GM21529 (cell line): ENCODE measurements around the gene CAV2.

Experiments
- ATAC-seq: cut with Tn5 transposase; IDR thresholded peaks from one replicate; pipeline ENCODE4 v1.9.1; 2021; ENCODE audit not compliant: unreplicated experiment

Gene CAV2

DNA sequence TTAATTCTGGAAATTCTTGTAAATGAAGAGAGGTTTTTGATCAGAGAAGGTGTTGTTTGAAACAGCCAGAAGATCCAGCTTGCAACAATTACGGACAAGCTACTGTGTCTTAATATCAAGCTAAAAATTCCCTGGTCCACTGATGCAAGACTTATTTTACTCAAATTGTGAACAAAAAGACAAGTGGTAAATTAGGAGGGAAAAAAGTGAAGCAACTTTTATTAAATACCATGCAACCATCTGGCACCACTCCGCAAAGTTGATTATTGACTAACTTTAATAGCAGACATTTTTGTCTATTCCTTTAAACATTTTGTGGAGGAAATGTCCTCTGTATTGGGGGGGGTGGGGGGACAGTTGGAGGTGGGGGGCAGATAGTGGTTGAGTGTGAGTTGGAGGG, 5.1 kb upstream of the CAV2 start:
- no peak for ATAC-seq

DNA sequence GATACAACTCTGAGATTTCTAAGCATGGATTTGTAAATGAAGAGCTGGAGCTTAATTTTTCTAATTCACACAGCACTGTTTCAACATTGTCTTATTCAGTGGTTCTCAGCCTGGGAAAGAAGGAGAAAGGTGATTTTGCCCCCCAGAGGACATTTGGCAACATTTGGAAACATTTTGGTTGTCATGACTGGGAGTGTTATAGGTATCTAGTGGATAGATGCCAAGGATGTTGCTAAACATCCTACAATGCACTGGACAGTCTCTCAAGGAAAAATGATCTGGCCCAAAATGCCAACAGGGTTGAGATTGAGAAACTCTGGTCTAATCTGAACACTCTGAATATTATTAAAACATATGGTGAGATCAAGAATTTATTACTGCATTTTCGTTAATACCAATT, 3.8 kb upstream of the CAV2 start:
- ATAC-seq: no peak

DNA sequence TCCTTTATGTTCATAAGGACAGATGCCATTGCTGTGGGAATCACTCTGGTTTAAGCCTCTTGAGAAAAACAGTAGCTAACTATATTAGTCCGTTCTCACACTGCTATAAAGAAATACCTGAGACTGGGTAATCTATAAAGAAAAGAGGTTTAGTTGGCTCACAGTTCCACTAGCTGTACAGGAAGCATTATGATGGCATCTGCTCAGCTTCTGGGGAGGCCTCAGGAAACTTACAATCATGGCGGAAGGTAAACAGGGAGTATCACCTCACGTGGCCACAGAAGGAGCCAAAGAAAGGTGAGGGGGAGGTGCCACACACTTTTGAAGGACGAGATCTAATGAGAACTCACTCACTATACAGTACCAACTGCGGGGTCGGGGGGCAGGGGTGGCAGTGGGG, 2.9 kb upstream of the CAV2 start:
- no peak for ATAC-seq

DNA sequence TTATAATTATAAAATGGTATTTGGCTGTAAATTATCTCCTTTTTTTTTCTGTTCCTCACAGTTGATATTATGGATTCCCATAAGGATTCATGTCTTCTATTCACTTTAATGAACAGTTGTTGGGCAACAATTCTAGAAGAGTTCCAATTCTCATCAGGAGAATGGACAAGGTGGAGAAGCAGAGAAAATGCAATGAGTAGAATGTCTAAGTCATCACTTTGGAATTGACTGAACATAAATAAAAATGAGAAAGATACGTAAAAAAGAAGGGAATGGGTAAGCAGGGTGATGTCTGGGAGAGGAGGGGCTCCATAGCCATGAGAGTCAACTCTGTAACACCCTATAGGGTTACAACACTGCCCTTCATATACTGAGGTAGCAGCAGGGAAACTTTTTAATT, 1.8 kb upstream of the CAV2 start:
- ATAC-seq: no peak

DNA sequence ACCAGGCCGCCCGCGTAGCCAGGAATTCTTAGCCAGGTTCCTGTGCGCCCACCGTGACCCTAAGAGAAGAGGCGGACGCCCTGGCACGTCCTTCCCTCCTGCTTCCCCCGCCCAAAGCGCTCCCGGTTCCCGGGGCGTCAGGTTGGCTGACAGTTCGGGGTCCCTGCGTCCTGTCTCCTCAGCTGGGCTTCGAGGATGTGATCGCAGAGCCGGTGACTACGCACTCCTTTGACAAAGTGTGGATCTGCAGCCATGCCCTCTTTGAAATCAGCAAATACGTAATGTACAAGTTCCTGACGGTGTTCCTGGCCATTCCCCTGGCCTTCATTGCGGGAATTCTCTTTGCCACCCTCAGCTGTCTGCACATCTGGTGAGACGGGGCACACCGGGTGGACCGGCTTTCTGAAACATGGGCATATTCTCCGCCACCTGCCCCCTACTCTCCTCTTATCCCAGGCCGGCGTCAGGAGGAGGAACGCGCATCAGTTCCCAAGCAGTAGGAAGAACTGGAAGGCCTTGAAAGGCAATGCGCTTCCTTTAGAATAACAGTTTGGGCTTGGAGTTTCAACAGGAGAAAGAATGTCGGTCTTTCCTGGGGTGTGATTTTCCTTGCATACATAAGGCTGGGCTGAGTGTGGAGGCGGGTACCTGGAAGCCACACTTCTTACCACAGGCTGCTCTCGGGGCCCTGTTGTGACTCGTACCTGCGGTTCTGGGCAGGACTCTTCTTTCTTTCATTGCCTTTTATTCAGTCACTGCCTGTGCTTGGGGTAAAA, 728 bp downstream of the CAV2 start:
- peak; percentile 55 for ATAC-seq

DNA sequence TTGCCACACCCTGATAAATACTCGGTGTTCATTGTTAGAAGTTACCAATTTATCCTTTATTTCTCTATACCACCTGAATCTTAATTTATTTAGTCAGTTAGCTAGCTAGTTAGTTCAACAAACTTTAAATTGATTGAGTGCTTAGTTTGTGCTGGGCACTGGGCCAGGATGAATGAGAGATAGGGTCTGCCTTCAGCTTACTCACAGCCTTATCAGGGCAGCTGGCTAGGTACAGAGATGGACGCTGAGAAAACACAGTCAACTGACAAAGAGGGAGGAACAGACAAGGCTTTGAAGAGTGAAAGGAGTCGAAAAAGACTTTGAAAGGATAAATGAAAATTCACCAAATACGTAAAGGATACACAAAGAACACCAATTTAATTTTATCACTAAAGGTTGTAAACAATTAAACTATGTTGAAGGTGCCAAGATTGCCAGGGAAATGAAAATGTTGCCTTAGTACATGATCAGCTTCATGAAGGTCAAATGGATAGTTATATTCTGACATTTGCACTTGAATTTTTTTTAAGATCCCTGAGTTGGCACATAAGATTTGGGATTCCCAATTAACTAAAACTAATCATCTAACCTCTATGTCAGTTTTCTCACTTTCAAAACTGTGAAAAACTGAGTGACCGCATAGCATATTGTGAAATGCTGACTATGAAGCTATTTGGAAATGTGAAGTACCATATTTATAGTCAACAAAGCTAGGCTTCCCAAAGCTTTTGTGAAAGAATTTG, 2.1 kb downstream of the CAV2 start:
- ATAC-seq: no peak

DNA sequence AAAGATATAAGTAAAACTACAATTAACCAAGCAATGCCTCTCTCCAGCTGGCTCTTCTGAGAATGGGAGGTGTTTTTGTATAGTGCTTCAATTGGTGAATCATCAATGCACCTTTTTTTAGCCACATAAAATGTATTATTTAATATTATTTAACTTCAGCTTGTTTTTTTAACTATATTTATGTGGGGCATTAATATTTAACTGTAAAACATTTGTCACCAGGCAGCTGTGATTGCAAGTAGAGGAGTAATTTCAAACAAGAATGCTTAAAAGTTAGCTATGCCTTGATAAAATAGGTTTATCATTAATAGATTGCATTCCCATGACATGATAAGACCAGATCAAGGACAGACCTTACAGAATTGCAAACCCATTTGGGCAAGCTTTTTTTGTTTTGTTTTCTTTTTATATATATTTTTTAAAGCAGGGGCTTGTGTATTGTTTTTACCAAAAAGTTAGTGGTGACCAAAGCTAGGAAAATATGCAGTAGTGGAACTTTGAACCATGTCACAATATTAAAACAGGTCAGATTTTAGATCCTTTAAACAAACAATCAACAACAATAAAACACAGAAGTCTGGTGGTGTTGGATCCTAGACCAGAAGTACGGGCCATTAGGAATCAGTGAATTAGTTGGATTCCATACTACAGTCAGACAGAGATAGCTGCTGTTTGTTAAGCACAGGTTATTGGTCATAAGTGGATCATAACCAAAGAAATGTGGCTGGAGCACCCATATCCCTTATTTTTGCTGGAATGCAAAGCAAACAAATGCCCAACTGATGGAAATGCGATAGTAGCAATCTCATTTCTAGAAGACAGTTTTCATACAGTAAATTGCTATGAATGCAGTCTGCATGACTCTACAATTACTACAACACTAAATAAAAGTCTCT, 2.9 kb downstream of the CAV2 start:
- no peak for ATAC-seq

DNA sequence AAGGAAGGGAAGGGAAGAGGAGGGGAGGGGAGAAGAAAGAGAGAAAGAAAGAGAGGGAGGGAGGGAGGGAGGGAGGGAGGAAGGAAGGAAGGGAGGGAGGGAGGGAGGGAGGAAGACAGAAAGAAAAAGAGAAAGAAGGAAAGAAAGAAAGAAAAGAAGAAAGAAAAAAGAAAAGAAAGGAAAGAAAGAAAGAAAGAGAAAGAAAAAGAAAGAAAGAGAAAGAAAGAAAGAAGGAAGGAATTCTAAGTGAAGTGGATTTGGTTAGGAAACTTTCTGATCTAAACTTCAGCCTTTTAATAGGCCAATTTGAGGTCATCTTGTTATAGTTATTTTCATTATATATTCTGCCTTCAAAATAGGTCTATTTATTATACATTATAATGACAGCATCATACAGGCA, 4.3 kb downstream of the CAV2 start:
- no peak for ATAC-seq

DNA sequence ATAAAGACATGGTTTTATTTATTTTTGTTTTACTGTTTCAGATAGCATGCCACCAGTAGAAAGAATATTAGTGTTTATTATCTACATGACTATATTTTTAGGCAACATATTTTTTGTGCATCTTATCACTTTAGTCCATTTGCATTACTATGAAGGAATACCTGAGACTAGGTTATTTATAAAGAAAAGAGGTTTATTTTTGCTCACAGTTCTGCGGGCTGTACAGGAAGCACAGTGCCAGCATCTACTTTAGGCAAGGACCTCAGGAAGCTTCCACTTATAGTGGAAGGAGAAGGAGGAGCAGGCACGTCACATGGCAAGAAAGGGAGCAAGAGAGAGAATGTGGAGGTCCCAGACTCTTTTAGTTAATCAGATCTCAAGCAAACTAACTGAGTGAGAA, 5.7 kb downstream of the CAV2 start:
- no peak for ATAC-seq

DNA sequence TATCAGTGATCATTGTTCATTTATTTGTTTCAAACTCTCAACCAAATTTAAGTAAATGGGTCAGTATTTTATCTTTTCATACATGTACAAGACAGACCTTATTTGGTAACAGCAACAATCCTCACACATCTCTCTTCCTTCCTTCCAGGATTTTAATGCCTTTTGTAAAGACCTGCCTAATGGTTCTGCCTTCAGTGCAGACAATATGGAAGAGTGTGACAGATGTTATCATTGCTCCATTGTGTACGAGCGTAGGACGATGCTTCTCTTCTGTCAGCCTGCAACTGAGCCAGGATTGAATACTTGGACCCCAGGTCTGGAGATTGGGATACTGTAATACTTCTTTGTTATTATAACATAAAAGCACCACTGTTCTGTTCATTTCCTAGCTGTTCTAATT, 6.3 kb downstream of the CAV2 start:
- no peak for ATAC-seq

DNA sequence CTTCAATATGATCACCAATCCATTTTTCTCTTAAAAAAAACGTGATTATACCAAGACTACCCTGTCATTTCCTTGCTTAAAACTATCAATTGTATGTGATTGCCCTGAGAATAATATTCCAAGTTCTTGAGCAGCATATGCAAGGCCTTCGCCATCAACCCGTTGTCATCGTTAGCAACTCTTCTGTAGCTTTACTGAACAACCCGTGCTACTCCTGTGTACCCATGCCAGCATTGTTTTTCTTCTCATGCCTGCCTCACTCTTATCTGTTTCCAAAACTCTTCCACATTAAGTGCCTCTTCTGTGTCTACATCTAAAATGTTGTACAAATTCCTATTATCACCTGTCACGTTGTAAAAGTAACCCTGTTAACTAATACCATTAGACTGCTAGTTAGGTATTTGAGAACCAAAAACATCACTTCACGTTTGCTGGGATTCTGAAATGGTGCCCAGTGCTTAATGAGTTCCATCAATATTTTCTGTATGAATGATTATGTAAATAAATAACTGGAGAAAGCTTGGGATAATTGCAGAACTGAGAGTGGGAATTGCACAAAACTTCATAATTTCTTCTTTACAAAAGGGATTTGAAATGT, 10.5 kb downstream of the CAV2 start:
- ATAC-seq: no peak

DNA sequence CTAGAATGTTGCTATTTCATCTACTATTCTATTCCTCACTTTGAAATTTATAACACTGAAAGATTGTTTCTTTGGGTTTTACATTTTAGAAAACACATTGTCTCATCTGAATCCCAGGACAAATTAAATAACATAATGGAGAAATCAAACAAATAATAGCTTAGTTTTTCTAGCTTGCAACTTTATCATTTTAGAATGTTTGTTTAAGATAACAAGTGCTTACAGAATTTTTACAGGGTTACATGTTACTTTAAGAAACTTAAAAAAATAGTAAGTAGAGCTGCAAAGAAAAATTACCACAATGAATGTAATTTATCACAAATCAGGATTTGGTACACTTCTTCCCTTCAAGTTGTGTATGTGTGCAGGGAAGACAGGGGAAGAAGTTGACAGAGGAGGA, 11.3 kb downstream of the CAV2 start:
- ATAC-seq: no peak

DNA sequence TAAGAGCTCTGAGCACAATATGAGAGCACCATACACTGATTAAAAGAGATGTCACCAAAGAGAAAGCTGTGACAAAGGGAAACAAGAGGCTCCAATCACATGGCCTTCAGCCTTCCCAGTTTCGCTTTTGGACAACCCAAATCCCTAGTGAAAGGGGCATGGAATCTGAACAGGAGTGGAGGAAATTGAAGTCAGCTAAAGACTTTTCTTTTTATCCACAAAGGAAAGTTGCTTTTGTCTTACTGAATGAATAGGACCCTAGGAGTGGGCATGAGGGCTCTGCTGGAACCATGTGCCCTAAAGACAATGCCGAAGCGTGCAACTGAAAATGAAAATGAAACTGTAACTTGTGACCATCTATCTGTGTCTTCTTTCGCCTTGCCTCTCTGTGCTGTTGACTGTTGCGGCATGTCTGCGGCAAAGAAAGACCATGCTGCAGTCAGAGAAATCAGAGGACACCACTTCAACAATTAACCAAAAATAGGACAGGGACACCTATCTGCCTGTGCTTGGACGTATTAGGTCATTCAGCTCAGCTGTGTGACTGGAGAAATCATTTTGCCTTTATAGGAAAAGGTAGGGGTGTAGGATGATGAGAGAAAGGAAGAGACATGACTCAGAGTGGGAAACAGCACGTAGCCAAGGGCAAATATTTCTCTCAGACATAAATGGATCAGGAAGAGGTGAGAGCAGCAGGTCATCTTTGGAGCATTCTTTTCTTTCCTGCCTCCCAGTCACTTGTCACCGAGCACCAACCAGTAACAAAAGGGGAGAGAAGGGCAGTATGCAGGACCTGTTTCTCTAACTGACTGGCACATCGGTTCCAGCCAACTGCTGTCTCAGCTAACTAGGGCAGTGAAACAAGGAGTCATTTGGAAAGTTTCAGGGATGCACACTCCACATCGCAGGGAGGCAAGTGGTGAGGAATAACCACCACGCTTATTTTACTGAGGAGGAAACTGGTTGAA, 12.3 kb downstream of the CAV2 start:
- ATAC-seq: peak; percentile 99

DNA sequence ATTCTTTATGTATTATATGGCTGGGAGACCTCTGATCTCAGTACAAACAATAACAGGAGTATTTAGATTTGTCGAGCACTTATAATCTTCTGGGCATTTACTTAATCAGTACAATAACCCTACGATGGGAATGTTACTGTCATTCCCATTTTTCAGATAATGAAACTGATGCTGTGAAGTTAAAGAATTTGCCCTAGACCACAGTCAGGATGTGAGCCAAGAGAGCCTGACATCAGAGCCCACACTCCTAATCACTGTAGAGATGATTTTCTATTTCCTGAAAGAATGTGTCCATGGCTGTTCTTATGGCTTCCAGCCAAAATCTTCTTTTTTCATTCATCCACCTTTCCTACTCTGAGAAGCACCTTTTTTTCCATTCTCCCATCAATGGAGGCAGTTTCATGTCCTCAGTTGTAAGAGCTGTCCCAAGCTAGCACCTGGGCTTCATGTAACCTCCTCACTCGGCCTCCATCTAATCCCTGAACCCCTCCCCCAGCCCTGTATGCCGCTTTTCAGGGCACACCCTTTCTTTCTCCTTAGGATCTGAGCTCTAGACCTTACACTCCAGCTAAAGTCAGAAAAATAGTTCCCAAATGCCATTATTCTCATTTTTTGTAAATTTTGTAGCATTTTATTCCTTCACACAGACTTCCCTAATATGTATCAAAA, 13.1 kb downstream of the CAV2 start:
- ATAC-seq: no peak

DNA sequence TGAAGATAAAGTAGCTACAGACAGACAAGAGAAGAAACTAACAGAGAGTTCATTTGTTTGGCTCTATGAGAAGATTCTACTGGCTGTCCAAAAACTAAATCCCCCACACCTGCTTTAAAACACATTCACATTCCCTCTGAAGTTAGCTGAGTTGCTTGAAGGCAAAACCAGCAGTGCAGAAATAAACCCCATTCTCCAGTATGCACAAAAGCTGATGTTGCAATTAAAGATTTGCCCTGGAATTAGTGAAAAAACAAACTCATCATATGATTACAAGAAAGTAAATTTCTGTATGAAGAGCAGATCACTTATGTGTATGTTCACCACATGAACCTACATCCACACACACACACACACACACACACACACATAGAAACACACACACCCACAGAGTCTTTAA, 16.0 kb downstream of the CAV2 start:
- ATAC-seq: no peak

DNA sequence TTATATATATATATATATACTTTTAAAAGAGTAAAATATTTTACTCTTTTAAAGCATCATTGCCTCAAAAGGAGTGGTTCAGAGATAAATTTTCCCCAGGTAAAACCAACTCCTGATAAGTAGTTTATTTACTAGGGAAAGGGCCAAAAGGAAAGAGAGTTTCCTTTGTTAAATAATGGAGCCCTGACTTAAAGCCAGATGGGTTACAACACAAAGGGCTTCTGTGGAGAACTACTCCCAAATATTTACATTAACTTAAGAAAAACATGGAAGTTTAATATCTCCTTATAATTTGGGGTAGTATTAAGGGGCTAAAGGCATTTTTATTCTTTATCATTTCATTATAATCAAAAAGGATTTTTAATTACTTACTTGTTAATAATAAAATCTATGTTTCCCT, 16.8 kb downstream of the CAV2 start:
- no peak for ATAC-seq

DNA sequence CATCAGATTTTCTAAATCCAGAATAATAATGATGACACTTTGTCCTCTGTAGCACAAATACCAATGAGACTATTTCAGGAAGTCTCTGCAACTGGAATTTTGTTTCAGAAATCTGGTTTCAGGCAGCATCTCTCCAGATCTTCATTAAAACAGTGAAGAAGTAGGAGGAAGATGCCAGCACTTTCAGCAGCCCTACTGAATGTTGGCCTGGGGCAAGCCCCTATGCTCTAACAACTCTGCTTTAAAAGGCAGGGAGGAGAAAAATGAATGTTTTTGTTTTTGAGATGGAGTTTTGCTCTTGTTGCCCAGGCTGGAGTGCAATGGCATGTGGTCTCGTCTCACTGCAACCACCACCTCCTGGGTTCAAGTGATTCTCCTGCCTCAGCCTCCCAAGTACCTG, 18.1 kb downstream of the CAV2 start:
- ATAC-seq: no peak

DNA sequence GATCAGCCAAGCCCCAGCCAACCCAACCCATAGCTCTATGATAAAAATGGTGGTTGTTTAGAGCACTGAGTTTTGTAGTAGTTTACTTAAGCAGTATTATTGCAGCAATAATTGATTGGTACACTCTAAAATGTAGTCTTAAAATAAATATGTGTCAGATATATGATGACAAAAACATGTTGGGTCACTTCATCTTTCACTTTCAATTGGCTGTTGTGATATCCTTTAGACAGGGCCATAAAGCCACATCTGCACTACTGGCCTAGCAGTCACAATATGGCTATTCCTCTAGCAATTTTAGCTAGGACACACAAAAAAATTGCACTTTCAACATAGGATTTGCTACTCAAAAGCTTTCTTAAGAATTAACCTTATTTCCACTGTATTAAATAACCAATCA, 19.4 kb downstream of the CAV2 start:
- no peak for ATAC-seq

DNA sequence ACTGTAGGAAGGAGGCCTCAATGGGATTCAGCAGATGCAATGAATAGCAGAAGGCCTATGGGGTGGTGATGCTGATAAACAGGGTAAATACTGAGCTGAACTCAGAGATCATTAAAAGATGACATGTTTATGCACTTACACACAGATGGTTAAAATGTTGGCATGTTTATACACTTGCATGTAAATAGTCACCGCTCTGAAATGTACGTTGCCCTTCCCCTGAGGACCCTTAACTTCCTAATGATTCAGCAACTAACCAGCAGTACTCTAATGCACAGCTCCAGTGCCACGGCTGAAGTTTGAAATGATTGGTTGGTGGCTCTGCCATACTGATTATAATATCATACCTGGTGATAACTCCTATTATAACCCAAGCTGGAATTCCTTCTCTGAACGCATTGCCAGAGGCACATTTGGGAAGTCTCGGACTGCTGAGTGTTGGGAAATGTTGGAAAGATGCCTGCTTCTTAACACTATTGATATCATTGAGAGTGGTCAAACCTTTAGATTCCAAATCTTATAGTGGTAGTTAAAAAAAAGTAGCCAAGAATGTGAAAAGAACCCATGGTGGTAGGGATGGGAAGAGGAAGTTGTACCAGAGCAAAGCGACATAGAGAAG, 21.6 kb downstream of the CAV2 start:
- no peak for ATAC-seq
